Tibial nerve (tissue), 3 donors: ENCODE results near the gene MCC.

Experiments used
- CTCF ChIP-seq, 5 experiments: fragments of 200-600 bp in 3 of 5; fragments of 450-650 bp in 2 of 5; sonication (generic) in 3 of 5; IDR thresholded peaks; one replicate each; pipeline ENCODE4 v1.5.1; 2016 to 2019; ENCODE audit warnings: antibody characterized with exemption in 5 of 5, mild to moderate bottlenecking in 3 of 5, moderate library complexity in 2 of 5
- POLR2A ChIP-seq, 2 donors: fragments of 450-650 bp; IDR thresholded peaks; one replicate each; pipeline ENCODE4 v1.6.1; 2017; ENCODE audit warnings: antibody characterized with exemption in 2 of 2, mild to moderate bottlenecking in 2 of 2, moderate library complexity in 2 of 2

- no peak for TF ChIP-seq POLR2A (IDR thresholded peaks at IDR 0.05)
- TF ChIP-seq CTCF (IDR thresholded peaks at IDR 0.05), result no peak
These were observed 230.7 kb downstream of the MCC start for GRCh38 chr5:113257545-113257944.
